HCT116 (cell line): ENCODE data around the gene ABCB7. TPM values are rescaled to one million over a fixed set of nuclear protein-coding genes. Genes with fewer than 3 reads are reported as not detected.

Experiments used
- ATAC-seq: fragments of 200-7000 bp; cut with Tn5 transposase; 2 replicates; pipeline ENCODE4 v1.9.1; 2020; ENCODE audit warnings: mild to moderate bottlenecking, moderate library complexity
- BruUV-seq: library from RNA; stranded (reverse); fragments of 400-500 nt; replicated peaks from 2 replicates; lab custom pipeline; 2021; lab: Mats Ljungman, UMichigan
- CTCF ChIA-PET: fragments of 300-600 bp; sonication (Branson Sonifier 250); formaldehyde crosslinking; loops from one replicate; lab custom pipeline; 2021; ENCODE audit warnings: antibody characterized with exemption; lab: Charles Lee
- POLR2A ChIA-PET: fragments of 300-600, 350-600 bp; sonication (Branson Sonifier 250); formaldehyde crosslinking; loops from one replicate; lab custom pipeline; 2021; ENCODE audit warnings: antibody characterized with exemption; lab: Charles Lee
- RAD21 ChIA-PET, 2 experiments: fragments of 300-600 bp; sonication (Branson Sonifier 250); formaldehyde crosslinking; loops; one replicate each; lab custom pipeline; 2023; ENCODE audit warnings: low total read pairs in 2 of 2; ENCODE audit not compliant: uncharacterized antibody in 2 of 2, unreplicated experiment in 2 of 2, low non-redundant PET in 1 of 2; lab: Charles Lee
- DNase-seq: peaks from one replicate; pipeline ENCODE4 v3.0.0-alpha.2; 2010; ENCODE audit warnings: low read depth, low spot score
- H2AFZ ChIP-seq: fragments of 200-600 bp; shearing (Covaris generic), sonication (generic); 2 replicates; pipeline ENCODE4 v1.6.1; 2017; ENCODE audit warnings: low read depth, mixed run types, mixed read lengths, antibody characterized with exemption, low read length; ENCODE audit not compliant: poor library complexity, severe bottlenecking
- H3K27ac ChIP-seq: 2 replicates; pipeline ENCODE4 v1.5.1; 2012; ENCODE audit warnings: low read depth, low read length
- H3K27me3 ChIP-seq: fragments of 200-600 bp; sonication (generic); 2 replicates; pipeline ENCODE4 v1.6.1; 2016; ENCODE audit warnings: mixed run types, low read length, mixed read lengths; ENCODE audit not compliant: insufficient read depth
- H3K36me3 ChIP-seq, 2 experiments: fragments of 200-500 bp in 1 of 2; fragments of 200-600 bp in 1 of 2; sonication (Bioruptor generic) in 1 of 2; sonication (generic) in 1 of 2; 2 replicates each; pipeline versions ENCODE4 v1.5.1 to v1.6.1; 2014 to 2016; ENCODE audit warnings: low read length in 2 of 2, inconsistent platforms in 1 of 2, mixed read lengths in 1 of 2, mixed run types in 1 of 2; ENCODE audit not compliant: insufficient read depth in 2 of 2, control insufficient read depth in 1 of 2
- H3K4me1 ChIP-seq, 2 experiments: fragments of 200-600 bp in 1 of 2; sonication (generic) in 1 of 2; 2 replicates each; pipeline versions ENCODE4 v1.5.1 to v1.6.1; 2012 to 2017; ENCODE audit warnings: low read length in 2 of 2, inconsistent platforms in 1 of 2, mild to moderate bottlenecking in 1 of 2, mixed read lengths in 1 of 2, mixed run types in 1 of 2, moderate library complexity in 1 of 2; ENCODE audit not compliant: insufficient read depth in 2 of 2, control insufficient read depth in 1 of 2
- H3K4me2 ChIP-seq: fragments of 200-600 bp; sonication (generic); 2 replicates; pipeline ENCODE4 v1.6.1; 2017; ENCODE audit warnings: mixed run types, low read length, mixed read lengths
- H3K4me3 ChIP-seq, 2 experiments: fragments of 200-600 bp in 1 of 2; sonication (generic) in 1 of 2; replicated peaks in 1 of 2; 2 replicates each; pipeline ENCODE4 v1.5.1; 2011 to 2016; ENCODE audit warnings: low read length in 2 of 2, control low read depth in 1 of 2, low read depth in 1 of 2, mild to moderate bottlenecking in 1 of 2, mixed read lengths in 1 of 2, mixed run types in 1 of 2
- H3K79me2 ChIP-seq: fragments of 200-600 bp; sonication (generic); 2 replicates; pipeline ENCODE4 v1.6.1; 2017; ENCODE audit warnings: mild to moderate bottlenecking, mixed run types, low read length, moderate library complexity, mixed read lengths; ENCODE audit not compliant: insufficient read depth
- H3K9ac ChIP-seq: fragments of 200-600 bp; sonication (generic); 2 replicates; pipeline ENCODE4 v1.6.1; 2016; ENCODE audit warnings: low read length, mixed read lengths
- H3K9me2 ChIP-seq: fragments of 200-600 bp; sonication (generic), shearing (Covaris generic); 2 replicates; pipeline ENCODE4 v1.6.1; 2017; ENCODE audit warnings: mixed run types, mild to moderate bottlenecking, moderate library complexity; ENCODE audit not compliant: insufficient read depth
- H3K9me3 ChIP-seq, 2 experiments: fragments of 200-500 bp in 1 of 2; fragments of 200-600 bp in 1 of 2; sonication (Bioruptor generic) in 1 of 2; sonication (generic) in 1 of 2; 2 replicates each; pipeline ENCODE4 v1.6.1; 2014 to 2017; ENCODE audit warnings: low read length in 2 of 2, mixed read lengths in 2 of 2, inconsistent platforms in 1 of 2, low read depth in 1 of 2, mild to moderate bottlenecking in 1 of 2, mixed run types in 1 of 2, moderate library complexity in 1 of 2; ENCODE audit not compliant: control insufficient read depth in 1 of 2, insufficient read depth in 1 of 2
- H4K20me1 ChIP-seq: fragments of 200-600 bp; sonication (generic), shearing (Covaris generic); 2 replicates; pipeline ENCODE4 v1.6.1; 2017; ENCODE audit warnings: mixed run types, mild to moderate bottlenecking, moderate library complexity; ENCODE audit not compliant: insufficient read depth
- CBX3 ChIP-seq: IDR thresholded peaks from 2 replicates; pipeline ENCODE4 v1.6.1; 2012; ENCODE audit warnings: low read depth
- CTCF ChIP-seq, 3 experiments: fragments of 200-600 bp in 1 of 3; sonication (generic) in 1 of 3; IDR thresholded peaks in 2 of 3; conservative IDR thresholded peaks in 1 of 3; 2 replicates each; pipeline ENCODE4 v1.5.1; 2012 to 2017; ENCODE audit warnings: low read depth in 2 of 3, low read length in 2 of 3, antibody characterized with exemption in 1 of 3, borderline replicate concordance in 1 of 3, control low read depth in 1 of 3, mild to moderate bottlenecking in 1 of 3, mixed read lengths in 1 of 3, mixed run types in 1 of 3, moderate library complexity in 1 of 3; ENCODE audit not compliant: insufficient read depth in 1 of 3
- EGR1 ChIP-seq: IDR thresholded peaks from 2 replicates; pipeline ENCODE4 v1.6.1; 2012; ENCODE audit warnings: low read depth
- ELF1 ChIP-seq: IDR thresholded peaks from 2 replicates; pipeline ENCODE4 v1.6.1; 2012; ENCODE audit warnings: low read depth, borderline replicate concordance
- EZH2 ChIP-seq: fragments of 200-600 bp; sonication (generic); IDR thresholded peaks from 2 replicates; pipeline ENCODE4 v1.6.1; 2017; ENCODE audit warnings: antibody characterized with exemption, mixed run types
- FOSL1 ChIP-seq: IDR thresholded peaks from 2 replicates; pipeline ENCODE4 v1.6.1; 2012; ENCODE audit warnings: low read depth
- JUND ChIP-seq: IDR thresholded peaks from 2 replicates; pipeline ENCODE4 v1.6.1; 2012
- POLR2A ChIP-seq: IDR thresholded peaks from 2 replicates; pipeline ENCODE4 v1.7.0; 2011; ENCODE audit warnings: borderline replicate concordance; ENCODE audit not compliant: insufficient read depth, insufficient read length; ENCODE audit errors: extremely low read depth
- POLR2AphosphoS5 ChIP-seq: IDR thresholded peaks from 2 replicates; pipeline ENCODE4 v1.6.1; 2011; ENCODE audit warnings: mild to moderate bottlenecking, low read depth, low read length, moderate library complexity
- RAD21 ChIP-seq: IDR thresholded peaks from 2 replicates; pipeline ENCODE4 v1.6.1; 2012; ENCODE audit warnings: low read depth, mild to moderate bottlenecking
- SP1 ChIP-seq: IDR thresholded peaks from 2 replicates; pipeline ENCODE4 v1.6.1; 2012; ENCODE audit warnings: low read depth
- SRF ChIP-seq: IDR thresholded peaks from 2 replicates; pipeline ENCODE4 v1.6.1; 2012; ENCODE audit warnings: low read depth
- ZFX ChIP-seq: fragments of 450-650 bp; IDR thresholded peaks from 2 replicates; pipeline ENCODE4 v1.6.1; 2017
- ZNF274 ChIP-seq: fragments of 200-500 bp; sonication (Bioruptor generic); IDR thresholded peaks from 2 replicates; pipeline ENCODE4 v1.6.1; 2014; ENCODE audit warnings: mild to moderate bottlenecking, low read depth, low read length, inconsistent platforms
- intact Hi-C: fragments of 100-400 bp; cut with micrococcal nuclease; formaldehyde crosslinking; loops from 2 replicates; pipeline ENCODE4 v1.10.0; 2022
- total RNA-seq: library from RNA; stranded (reverse); gene quantifications from one replicate; pipeline ENCODE4 v1.2.1, GENCODE V29; 2021; ENCODE audit not compliant: unreplicated experiment
- TF ChIP-seq, protein P1 (sequence below): IDR thresholded peaks from 2 replicates; pipeline ENCODE4 v1.6.1; 2012; ENCODE audit warnings: low read depth

ABCB7 gene
- total RNA-seq, 1 experiment from 2014 or later: 24.6 TPM

GRCh38 chrX:75107863-75108509 lies 48.1 kb downstream of the ABCB7 start:
- no peak for DNase-seq
- no peaks in the 10 kb centered on the region for H3K36me3 ChIP-seq
- BruUV-seq: no TSS peak
- intact Hi-C loops: no loop called here
- H3K9me2 ChIP-seq: no peaks in the 10 kb centered on the region
- H3K9me3 ChIP-seq: no peaks in the 10 kb centered on the region
- H4K20me1 ChIP-seq: no peaks in the 10 kb centered on the region
- no peak overlapping the region for H3K4me3 ChIP-seq
- H3K4me1 ChIP-seq: no peaks in the 10 kb centered on the region
- H3K4me2 ChIP-seq: no peak overlapping the region
- TF ChIP-seq CBX3 (no peak), EGR1 (no peak), POLR2AphosphoS5 (no peak), RAD21 (no peak), FOSL1 (no peak), ZNF274 (no peak), POLR2A (no peak), EZH2 (no peak), SP1 (no peak), JUND (no peak), CTCF (IDR thresholded peaks at IDR 0.05 in 2 of 3, conservative IDR thresholded peaks at IDR 0.05 in 1 of 3; ENCODE audit: borderline replicate concordance in 1 of 3, insufficient read depth in 1 of 3, low read depth in 2 of 3, low read length in 2 of 3) (no peak), SRF (no peak), ELF1 (no peak), ZFX (no peak)
- TF ChIP-seq, protein P1, sequence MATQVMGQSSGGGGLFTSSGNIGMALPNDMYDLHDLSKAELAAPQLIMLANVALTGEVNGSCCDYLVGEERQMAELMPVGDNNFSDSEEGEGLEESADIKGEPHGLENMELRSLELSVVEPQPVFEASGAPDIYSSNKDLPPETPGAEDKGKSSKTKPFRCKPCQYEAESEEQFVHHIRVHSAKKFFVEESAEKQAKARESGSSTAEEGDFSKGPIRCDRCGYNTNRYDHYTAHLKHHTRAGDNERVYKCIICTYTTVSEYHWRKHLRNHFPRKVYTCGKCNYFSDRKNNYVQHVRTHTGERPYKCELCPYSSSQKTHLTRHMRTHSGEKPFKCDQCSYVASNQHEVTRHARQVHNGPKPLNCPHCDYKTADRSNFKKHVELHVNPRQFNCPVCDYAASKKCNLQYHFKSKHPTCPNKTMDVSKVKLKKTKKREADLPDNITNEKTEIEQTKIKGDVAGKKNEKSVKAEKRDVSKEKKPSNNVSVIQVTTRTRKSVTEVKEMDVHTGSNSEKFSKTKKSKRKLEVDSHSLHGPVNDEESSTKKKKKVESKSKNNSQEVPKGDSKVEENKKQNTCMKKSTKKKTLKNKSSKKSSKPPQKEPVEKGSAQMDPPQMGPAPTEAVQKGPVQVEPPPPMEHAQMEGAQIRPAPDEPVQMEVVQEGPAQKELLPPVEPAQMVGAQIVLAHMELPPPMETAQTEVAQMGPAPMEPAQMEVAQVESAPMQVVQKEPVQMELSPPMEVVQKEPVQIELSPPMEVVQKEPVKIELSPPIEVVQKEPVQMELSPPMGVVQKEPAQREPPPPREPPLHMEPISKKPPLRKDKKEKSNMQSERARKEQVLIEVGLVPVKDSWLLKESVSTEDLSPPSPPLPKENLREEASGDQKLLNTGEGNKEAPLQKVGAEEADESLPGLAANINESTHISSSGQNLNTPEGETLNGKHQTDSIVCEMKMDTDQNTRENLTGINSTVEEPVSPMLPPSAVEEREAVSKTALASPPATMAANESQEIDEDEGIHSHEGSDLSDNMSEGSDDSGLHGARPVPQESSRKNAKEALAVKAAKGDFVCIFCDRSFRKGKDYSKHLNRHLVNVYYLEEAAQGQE: no peak
- TF ChIP-seq, all 23 proteins: peak for 0
- H2AFZ ChIP-seq: no peak overlapping the region
- ChIA-PET RAD21 (no interaction called here), POLR2A (no interaction called here), CTCF (no interaction called here)
- no peaks in the 10 kb centered on the region for H3K27me3 ChIP-seq
- no peak overlapping the region for H3K27ac ChIP-seq
- no peak for ATAC-seq
- H3K79me2 ChIP-seq: peaks cover 4% of the 10 kb centered on the region; the same call in 1 of the 2 replicates
- H3K9ac ChIP-seq: no peak overlapping the region
